SK-N-SH (cell line): ENCODE data around the gene TMEM47. TPM values are rescaled to one million over a fixed set of nuclear protein-coding genes. Genes with fewer than 3 reads are reported as not detected.

Experiments
- CTCF ChIA-PET: fragments of 300-600, 350-600 bp; formaldehyde crosslinking; extraction: SDS; loops from one replicate; lab custom pipeline; 2021; lab: Yijun Ruan, JAX
- POLR2A ChIA-PET: fragments of 350-600 bp; sonication (Branson Sonifier 250); formaldehyde crosslinking; extraction: SDS; loops from one replicate; lab custom pipeline; 2020; ENCODE audit warnings: antibody characterized with exemption, inconsistent platforms; lab: Yijun Ruan, JAX
- DNase-seq: peaks from one replicate; pipeline ENCODE4 v3.0.0; 2012
- H2AFZ ChIP-seq: fragments of 200-600 bp; sonication (generic); 2 replicates; pipeline ENCODE4 v1.8.1; 2016; ENCODE audit warnings: antibody characterized with exemption, mild to moderate bottlenecking, low read depth
- H3F3A ChIP-seq: fragments of 200-600 bp; sonication (generic); replicated peaks from 2 replicates; pipeline ENCODE3; 2016; ENCODE audit warnings: antibody characterized with exemption, mild to moderate bottlenecking; ENCODE audit not compliant: insufficient read depth
- H3K27ac ChIP-seq, 2 experiments: fragments of 200-500 bp in 1 of 2; fragments of 200-600 bp in 1 of 2; sonication (Bioruptor generic) in 1 of 2; sonication (generic), shearing (Covaris generic) in 1 of 2; 2 replicates each; pipeline versions ENCODE4 v1.5.1 to v1.6.1; 2014 to 2016; ENCODE audit warnings: low read depth in 2 of 2, inconsistent platforms in 1 of 2, low read length in 1 of 2, mild to moderate bottlenecking in 1 of 2, mixed read lengths in 1 of 2
- H3K27me3 ChIP-seq: fragments of 200-600 bp; sonication (generic), shearing (Covaris generic); 2 replicates; pipeline ENCODE4 v1.6.1; 2016; ENCODE audit warnings: mixed run types; ENCODE audit not compliant: insufficient read depth
- H3K36me3 ChIP-seq, 2 experiments: fragments of 200-500 bp in 1 of 2; fragments of 200-600 bp in 1 of 2; sonication (Bioruptor generic) in 1 of 2; sonication (generic) in 1 of 2; replicated peaks in 1 of 2; 2 replicates each; pipeline versions ENCODE3 to v1.5.1; 2014 to 2016; ENCODE audit warnings: low read length in 1 of 2, mild to moderate bottlenecking in 1 of 2; ENCODE audit not compliant: insufficient read depth in 2 of 2, control insufficient read depth in 1 of 2
- H3K4me1 ChIP-seq, 2 experiments: fragments of 200-500 bp in 1 of 2; fragments of 200-600 bp in 1 of 2; sonication (Bioruptor generic) in 1 of 2; sonication (generic), shearing (Covaris generic) in 1 of 2; 2 replicates each; pipeline versions ENCODE4 v1.5.1 to v1.6.1; 2014 to 2016; ENCODE audit warnings: low read depth in 1 of 2, low read length in 1 of 2, mixed run types in 1 of 2; ENCODE audit not compliant: insufficient read depth in 2 of 2, control insufficient read depth in 1 of 2
- H3K4me2 ChIP-seq: fragments of 200-600 bp; sonication (generic), shearing (Covaris generic); 2 replicates; pipeline ENCODE4 v1.6.1; 2017; ENCODE audit warnings: mixed run types
- H3K4me3 ChIP-seq, 2 experiments: fragments of 200-500 bp in 1 of 2; fragments of 200-600 bp in 1 of 2; sonication (Bioruptor generic) in 1 of 2; sonication (generic), shearing (Covaris generic) in 1 of 2; 2 replicates each; pipeline versions ENCODE4 v1.5.1 to v1.8.1; 2014 to 2016; ENCODE audit warnings: low read depth in 2 of 2, inconsistent platforms in 1 of 2, low read length in 1 of 2, mild to moderate bottlenecking in 1 of 2, mixed read lengths in 1 of 2, moderate library complexity in 1 of 2
- H3K79me2 ChIP-seq: fragments of 200-600 bp; sonication (generic); 2 replicates; pipeline ENCODE4 v1.8.1; 2017; ENCODE audit warnings: mild to moderate bottlenecking; ENCODE audit not compliant: insufficient read depth
- H3K9ac ChIP-seq: fragments of 200-600 bp; sonication (generic); 2 replicates; pipeline ENCODE4 v1.6.1; 2017; ENCODE audit warnings: mixed run types
- H3K9me2 ChIP-seq: fragments of 200-600 bp; sonication (generic); 2 replicates; pipeline ENCODE4 v1.6.1; 2017; ENCODE audit warnings: mixed run types
- H3K9me3 ChIP-seq: fragments of 200-600 bp; sonication (generic); 2 replicates; pipeline ENCODE4 v1.6.1; 2017; ENCODE audit warnings: mixed run types, mild to moderate bottlenecking, moderate library complexity
- H4K20me1 ChIP-seq: fragments of 200-600 bp; sonication (generic); 2 replicates; pipeline ENCODE4 v1.6.1; 2017; ENCODE audit warnings: mild to moderate bottlenecking, mixed run types; ENCODE audit not compliant: insufficient read depth
- CHD2 ChIP-seq: fragments of 150-350 bp; IDR thresholded peaks from 2 replicates; pipeline ENCODE4 v1.6.1; 2018; ENCODE audit warnings: low read length; ENCODE audit not compliant: partially characterized antibody
- FOXM1 ChIP-seq: IDR thresholded peaks from 2 replicates; pipeline ENCODE4 v1.4.0; 2012; ENCODE audit warnings: low read depth, mild to moderate bottlenecking
- GABPA ChIP-seq: IDR thresholded peaks from 2 replicates; pipeline ENCODE4 v1.4.0; 2012; ENCODE audit warnings: low read depth, mild to moderate bottlenecking
- JUND ChIP-seq: IDR thresholded peaks from 2 replicates; pipeline ENCODE4 v1.4.0; 2012
- MXI1 ChIP-seq: IDR thresholded peaks from 2 replicates; pipeline ENCODE4 v1.6.1; 2012; ENCODE audit warnings: mild to moderate bottlenecking, low read depth, low read length, improper control_type of control experiment
- POLR2AphosphoS5 ChIP-seq: IDR thresholded peaks from 2 replicates; pipeline ENCODE4 v1.6.1; 2012; ENCODE audit warnings: low read depth, low read length
- RAD21 ChIP-seq: IDR thresholded peaks from 2 replicates; pipeline ENCODE4 v1.6.1; 2012; ENCODE audit warnings: mild to moderate bottlenecking, low read length
- SIN3A ChIP-seq: IDR thresholded peaks from 2 replicates; pipeline ENCODE4 v1.6.1; 2012; ENCODE audit warnings: low read depth, mild to moderate bottlenecking, low read length, moderate library complexity, borderline replicate concordance
- YY1 ChIP-seq: IDR thresholded peaks from 2 replicates; pipeline ENCODE4 v1.4.0; 2012; ENCODE audit warnings: low read depth, mild to moderate bottlenecking
- WGBS: methylation state at CpG from one replicate; pipeline ENCODE4 v1.1.6; 2017; ENCODE audit warnings: low lambda C conversion rate; 5-methylcytosine and 5-hydroxymethylcytosine counted together
- polyA plus RNA-seq, 3 experiments: library from polyadenylated mRNA; depleted of rRNA; stranded (reverse); fragments of >200 nt; gene quantifications; 2 replicates each; pipeline ENCODE4 v1.2.3, GENCODE V29; 2012
- TF ChIP-seq, protein P1 (sequence below): fragments of 200-600 bp; sonication (generic); IDR thresholded peaks from 2 replicates; pipeline ENCODE4 v1.6.1; 2017; ENCODE audit warnings: antibody characterized with exemption, mild to moderate bottlenecking, moderate library complexity
- TF ChIP-seq, protein P2 (sequence below): IDR thresholded peaks from 2 replicates; pipeline ENCODE4 v1.4.0; 2012; ENCODE audit warnings: low read depth, borderline replicate concordance
- TF ChIP-seq, protein P3 (sequence below): fragments of 150-350 bp; IDR thresholded peaks from 2 replicates; pipeline ENCODE4 v1.6.1; 2016; ENCODE audit warnings: mild to moderate bottlenecking, low read depth, low read length
- TF ChIP-seq, protein P4 (sequence below): IDR thresholded peaks from 2 replicates; pipeline ENCODE4; 2012
- TF ChIP-seq, protein P5 (sequence below): fragments of 150-350 bp; IDR thresholded peaks from 2 replicates; pipeline ENCODE4 v1.6.1; 2017; ENCODE audit warnings: antibody characterized with exemption, low read length, low read depth, borderline replicate concordance

TMEM47 gene
- polyA plus RNA-seq, 1 of the 3 experiments (the other 2 are of a cell fraction): 0.02 TPM

DNA sequence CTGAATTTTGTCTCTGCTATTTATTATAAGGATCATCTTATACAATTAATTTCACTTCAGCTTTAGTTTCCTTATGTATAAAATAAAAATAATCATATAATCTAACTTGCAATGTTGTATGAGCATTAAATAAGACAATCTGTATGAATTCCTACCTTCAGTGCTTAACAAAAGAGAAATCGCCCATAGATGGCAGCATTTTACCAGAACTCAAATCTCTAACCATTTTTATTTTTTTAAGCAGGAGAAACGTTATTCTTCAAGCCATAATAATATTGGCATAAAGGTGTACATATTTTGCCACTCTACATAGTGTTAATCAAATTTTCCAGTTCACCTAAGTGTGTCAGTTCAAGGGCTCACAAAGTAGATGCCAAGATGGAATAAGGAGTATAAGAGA lies 78.8 kb downstream of the TMEM47 start:
- WGBS: 1% methylated on average over 2 of the region's 2 CpGs

More for the DNA sequence above, 78.8 kb downstream of the TMEM47 start:
- no peaks in the 10 kb centered on the region for H3K4me1 ChIP-seq
- CTCF ChIA-PET: no interaction called here
- no peaks in the 10 kb centered on the region for H3K79me2 ChIP-seq
- POLR2A ChIA-PET: no interaction called here
- H3K27me3 ChIP-seq: no peaks in the 10 kb centered on the region
- H2AFZ ChIP-seq: no peak overlapping the region
- H4K20me1 ChIP-seq: no peaks in the 10 kb centered on the region
- no peaks in the 10 kb centered on the region for H3K36me3 ChIP-seq
- TF ChIP-seq JUND (no peak), MXI1 (no peak), POLR2AphosphoS5 (no peak), FOXM1 (no peak), CHD2 (no peak), YY1 (no peak), SIN3A (no peak), GABPA (no peak), RAD21 (peak; percentile 54)
- TF ChIP-seq, protein P1, sequence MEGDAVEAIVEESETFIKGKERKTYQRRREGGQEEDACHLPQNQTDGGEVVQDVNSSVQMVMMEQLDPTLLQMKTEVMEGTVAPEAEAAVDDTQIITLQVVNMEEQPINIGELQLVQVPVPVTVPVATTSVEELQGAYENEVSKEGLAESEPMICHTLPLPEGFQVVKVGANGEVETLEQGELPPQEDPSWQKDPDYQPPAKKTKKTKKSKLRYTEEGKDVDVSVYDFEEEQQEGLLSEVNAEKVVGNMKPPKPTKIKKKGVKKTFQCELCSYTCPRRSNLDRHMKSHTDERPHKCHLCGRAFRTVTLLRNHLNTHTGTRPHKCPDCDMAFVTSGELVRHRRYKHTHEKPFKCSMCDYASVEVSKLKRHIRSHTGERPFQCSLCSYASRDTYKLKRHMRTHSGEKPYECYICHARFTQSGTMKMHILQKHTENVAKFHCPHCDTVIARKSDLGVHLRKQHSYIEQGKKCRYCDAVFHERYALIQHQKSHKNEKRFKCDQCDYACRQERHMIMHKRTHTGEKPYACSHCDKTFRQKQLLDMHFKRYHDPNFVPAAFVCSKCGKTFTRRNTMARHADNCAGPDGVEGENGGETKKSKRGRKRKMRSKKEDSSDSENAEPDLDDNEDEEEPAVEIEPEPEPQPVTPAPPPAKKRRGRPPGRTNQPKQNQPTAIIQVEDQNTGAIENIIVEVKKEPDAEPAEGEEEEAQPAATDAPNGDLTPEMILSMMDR: peak; percentile 68
- TF ChIP-seq, protein P2, sequence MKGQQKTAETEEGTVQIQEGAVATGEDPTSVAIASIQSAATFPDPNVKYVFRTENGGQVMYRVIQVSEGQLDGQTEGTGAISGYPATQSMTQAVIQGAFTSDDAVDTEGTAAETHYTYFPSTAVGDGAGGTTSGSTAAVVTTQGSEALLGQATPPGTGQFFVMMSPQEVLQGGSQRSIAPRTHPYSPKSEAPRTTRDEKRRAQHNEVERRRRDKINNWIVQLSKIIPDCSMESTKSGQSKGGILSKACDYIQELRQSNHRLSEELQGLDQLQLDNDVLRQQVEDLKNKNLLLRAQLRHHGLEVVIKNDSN: no peak
- TF ChIP-seq, protein P3, sequence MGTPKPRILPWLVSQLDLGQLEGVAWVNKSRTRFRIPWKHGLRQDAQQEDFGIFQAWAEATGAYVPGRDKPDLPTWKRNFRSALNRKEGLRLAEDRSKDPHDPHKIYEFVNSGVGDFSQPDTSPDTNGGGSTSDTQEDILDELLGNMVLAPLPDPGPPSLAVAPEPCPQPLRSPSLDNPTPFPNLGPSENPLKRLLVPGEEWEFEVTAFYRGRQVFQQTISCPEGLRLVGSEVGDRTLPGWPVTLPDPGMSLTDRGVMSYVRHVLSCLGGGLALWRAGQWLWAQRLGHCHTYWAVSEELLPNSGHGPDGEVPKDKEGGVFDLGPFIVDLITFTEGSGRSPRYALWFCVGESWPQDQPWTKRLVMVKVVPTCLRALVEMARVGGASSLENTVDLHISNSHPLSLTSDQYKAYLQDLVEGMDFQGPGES: no peak
- TF ChIP-seq, protein P4, sequence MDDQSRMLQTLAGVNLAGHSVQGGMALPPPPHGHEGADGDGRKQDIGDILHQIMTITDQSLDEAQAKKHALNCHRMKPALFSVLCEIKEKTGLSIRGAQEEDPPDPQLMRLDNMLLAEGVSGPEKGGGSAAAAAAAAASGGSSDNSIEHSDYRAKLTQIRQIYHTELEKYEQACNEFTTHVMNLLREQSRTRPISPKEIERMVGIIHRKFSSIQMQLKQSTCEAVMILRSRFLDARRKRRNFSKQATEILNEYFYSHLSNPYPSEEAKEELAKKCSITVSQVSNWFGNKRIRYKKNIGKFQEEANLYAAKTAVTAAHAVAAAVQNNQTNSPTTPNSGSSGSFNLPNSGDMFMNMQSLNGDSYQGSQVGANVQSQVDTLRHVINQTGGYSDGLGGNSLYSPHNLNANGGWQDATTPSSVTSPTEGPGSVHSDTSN: no peak
- TF ChIP-seq, protein P5, sequence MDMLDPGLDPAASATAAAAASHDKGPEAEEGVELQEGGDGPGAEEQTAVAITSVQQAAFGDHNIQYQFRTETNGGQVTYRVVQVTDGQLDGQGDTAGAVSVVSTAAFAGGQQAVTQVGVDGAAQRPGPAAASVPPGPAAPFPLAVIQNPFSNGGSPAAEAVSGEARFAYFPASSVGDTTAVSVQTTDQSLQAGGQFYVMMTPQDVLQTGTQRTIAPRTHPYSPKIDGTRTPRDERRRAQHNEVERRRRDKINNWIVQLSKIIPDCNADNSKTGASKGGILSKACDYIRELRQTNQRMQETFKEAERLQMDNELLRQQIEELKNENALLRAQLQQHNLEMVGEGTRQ: no peak
- TF ChIP-seq, all 33 proteins: peak for 2
- Histone ChIP-seq H3K9ac (no peak overlapping the region), H3K9me3 (no peaks in the 10 kb centered on the region), H3K4me2 (no peak overlapping the region), H3K9me2 (no peaks in the 10 kb centered on the region), H3K4me3 (no peak overlapping the region), H3K27ac (no peak overlapping the region), H3F3A (no peaks in the 10 kb centered on the region)
- DNase-seq: peak; percentile 0
